Muscle of leg (tissue), 11 donors: ENCODE measurements around the gene FAM107B. TPM values are rescaled to one million over a fixed set of nuclear protein-coding genes. Genes with fewer than 3 reads are reported as not detected.
A peak's percentile ranks its signal among the peaks of the same experiment; 100 is the strongest.
"Not testable (repeated sequence)": the region's sequence is repeated elsewhere in the genome, so short reads cannot be mapped to it uniquely, and the experiment has no call there.

Experiments used
- DNase-seq: peaks from one replicate; pipeline ENCODE4 v3.0.0; 2013
- H3K27ac ChIP-seq: one replicate; pipeline ENCODE4 v1.5.1; 2013; ENCODE audit warnings: mild to moderate bottlenecking, low read length, control low read depth
- H3K27me3 ChIP-seq: one replicate; pipeline ENCODE4 v1.6.1; 2013; ENCODE audit warnings: low read length; ENCODE audit not compliant: control insufficient read depth, insufficient read depth
- H3K36me3 ChIP-seq: one replicate; pipeline ENCODE4 v1.6.1; 2013; ENCODE audit warnings: low read length; ENCODE audit not compliant: control insufficient read depth, insufficient read depth
- H3K4me1 ChIP-seq: one replicate; pipeline ENCODE4 v1.6.1; 2013; ENCODE audit warnings: low read length; ENCODE audit not compliant: control insufficient read depth, insufficient read depth
- H3K4me3 ChIP-seq: one replicate; pipeline ENCODE4 v1.5.1; 2013; ENCODE audit warnings: low read length, control low read depth
- H3K9me3 ChIP-seq: replicated peaks from 2 replicates; pipeline ENCODE4 v1.6.1; 2013; ENCODE audit warnings: low read depth, low read length; ENCODE audit not compliant: control insufficient read depth
- WGBS: methylation state at CpG from one replicate; pipeline ENCODE4 v1.1.5; 2013; ENCODE audit warnings: missing lambda C conversion rate; ENCODE audit not compliant: insufficient coverage; 5-methylcytosine and 5-hydroxymethylcytosine counted together
- polyA plus RNA-seq, 8 donors: library from polyadenylated mRNA; unstranded; fragments of 120-200 nt; gene quantifications; one replicate each; pipeline versions ENCODE4 v1.2.1 to v1.2.3, GENCODE V29; 2013; ENCODE audit warnings: inconsistent platforms in 1 of 8, low replicate concordance in 1 of 8; ENCODE audit not compliant: insufficient read length in 8 of 8, insufficient read depth in 1 of 8
- total RNA-seq: library from RNA; stranded (reverse); fragments of 120-200 nt; gene quantifications from one replicate; pipeline ENCODE4 v1.2.4, GENCODE V29; 2013

FAM107B gene
- total and polyA plus RNA-seq, 9 donors, result 13.5 to 32.4 (median 18.7) TPM

- peak; percentile 17 for DNase-seq
- WGBS, result 38% methylated on average over 5 of the region's 6 CpGs
Measured at GRCh38 chr10:14698111-14698828, 76.4 kb downstream of the FAM107B start.

DNA sequence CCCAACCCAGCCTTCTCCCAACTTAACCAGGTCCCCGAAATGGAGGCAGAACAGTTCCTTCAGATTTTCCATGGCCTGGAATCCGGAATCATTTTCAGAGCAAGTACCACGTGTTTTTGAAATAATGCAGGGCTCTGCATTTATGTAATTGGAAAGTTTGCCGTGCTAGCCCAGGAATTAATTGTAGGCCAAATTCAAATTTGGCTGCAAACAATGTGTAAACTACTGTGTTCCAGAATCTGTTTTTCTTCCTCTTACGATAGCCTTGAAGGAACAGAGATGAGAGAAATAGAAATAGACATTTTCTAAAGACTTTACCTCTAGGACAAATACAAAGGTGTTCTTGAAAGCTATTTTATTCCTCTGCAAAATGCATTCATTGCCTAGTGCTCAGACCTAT is 77.4 kb downstream of the FAM107B start:
- Histone ChIP-seq H3K27me3 (no peaks in the 10 kb centered on the region), H3K4me3 (no peak overlapping the region), H3K9me3 (no peaks in the 10 kb centered on the region), H3K27ac (no peak overlapping the region), H3K36me3 (no peaks in the 10 kb centered on the region), H3K4me1 (peaks cover 2% of the 10 kb centered on the region)
- 75% methylated on average over 4 of the region's 5 CpGs for WGBS
- DNase-seq, result peak; percentile 36

More at GRCh38 chr10:14698111-14698828, 76.4 kb downstream of the FAM107B start:
- H3K4me1 ChIP-seq, result peaks cover 2% of the 10 kb centered on the region
- no peak overlapping the region for H3K27ac ChIP-seq
- H3K36me3 ChIP-seq, result no peaks in the 10 kb centered on the region
- no peaks in the 10 kb centered on the region for H3K9me3 ChIP-seq
- H3K4me3 ChIP-seq, result no peak overlapping the region
- no peaks in the 10 kb centered on the region for H3K27me3 ChIP-seq

DNA sequence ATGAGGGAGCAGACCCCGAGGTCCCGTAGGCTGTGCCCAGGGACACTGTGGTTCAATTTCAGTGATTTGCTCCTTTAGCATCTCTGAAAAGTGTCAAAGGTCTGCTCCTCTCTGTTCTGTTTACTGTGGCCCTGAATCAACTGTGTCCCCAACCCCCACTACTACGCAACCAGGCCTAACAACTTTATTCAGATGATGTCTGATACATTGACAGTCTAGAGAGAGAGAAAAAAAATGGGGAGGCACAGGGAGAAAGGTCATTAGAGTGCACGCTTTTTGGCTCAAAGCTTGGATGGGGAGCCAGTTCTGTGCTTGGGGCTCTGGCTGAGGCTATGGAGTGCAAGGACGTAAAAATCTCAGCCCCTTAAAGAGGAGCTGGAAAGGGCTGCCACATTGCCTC is 77.9 kb downstream of the FAM107B start:
- WGBS, result 70% methylated on average over 2 of the region's 5 CpGs
- no peaks in the 10 kb centered on the region for H3K9me3 ChIP-seq
- H3K36me3 ChIP-seq, result no peaks in the 10 kb centered on the region
- peaks cover 2% of the 10 kb centered on the region for H3K4me1 ChIP-seq
- no peak for DNase-seq
- no peaks in the 10 kb centered on the region for H3K27me3 ChIP-seq
- H3K4me3 ChIP-seq, result no peak overlapping the region
- no peak overlapping the region for H3K27ac ChIP-seq

DNA sequence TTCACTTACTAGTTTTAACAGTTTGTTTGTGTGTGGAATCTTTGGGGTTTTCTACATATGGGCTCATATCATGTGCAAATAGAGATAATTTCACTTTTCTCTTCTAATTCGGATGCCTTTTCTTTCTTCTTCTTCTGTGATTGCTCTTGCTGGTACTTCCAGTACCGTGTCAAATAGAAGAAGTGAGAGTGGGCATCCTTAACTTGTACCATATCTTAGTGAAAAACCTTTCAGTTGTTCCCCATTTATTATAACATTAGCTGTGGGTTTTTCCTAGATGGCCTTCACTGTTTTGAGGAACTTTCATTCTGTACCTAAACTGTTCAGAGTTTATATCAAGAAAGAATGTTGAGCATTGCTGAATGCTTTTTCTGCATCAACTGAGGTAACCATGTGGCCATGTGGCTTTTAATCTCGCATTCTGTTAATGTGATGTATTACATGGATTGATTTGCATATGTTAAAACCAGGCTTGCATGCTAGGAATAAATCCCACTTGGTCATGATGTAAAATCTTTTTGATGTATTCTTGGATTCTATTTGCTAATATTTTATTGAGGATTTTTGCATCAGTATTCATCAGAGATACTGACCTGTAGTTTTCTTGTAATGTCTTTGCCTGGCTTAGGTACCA is 78.7 kb downstream of the FAM107B start:
- Histone ChIP-seq H3K27ac (no peak overlapping the region), H3K27me3 (no peaks in the 10 kb centered on the region), H3K4me3 (no peak overlapping the region), H3K4me1 (peaks cover 2% of the 10 kb centered on the region), H3K9me3 (no peaks in the 10 kb centered on the region), H3K36me3 (no peaks in the 10 kb centered on the region)
- DNase-seq, result no peak
- no CpG with 5 or more reads among the region's 3 CpGs for WGBS

DNA sequence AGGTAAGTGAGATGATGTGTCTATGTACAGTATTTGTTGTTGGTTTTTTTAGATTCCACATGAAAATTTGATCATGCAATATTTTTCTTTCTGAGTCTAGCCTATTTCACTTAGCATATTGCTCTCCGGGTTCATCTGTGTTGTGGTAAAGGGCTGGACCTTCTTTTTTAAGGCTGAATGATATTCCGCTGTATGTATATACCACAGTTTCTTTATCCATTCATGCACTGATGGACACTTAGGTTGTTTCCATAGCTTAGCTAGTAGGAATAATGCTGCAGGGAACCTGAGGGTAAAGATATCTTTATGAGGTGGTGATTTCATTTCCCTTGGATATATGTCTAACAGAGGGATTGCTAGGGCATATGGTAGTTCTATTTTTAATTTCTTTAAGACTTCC is 80.8 kb downstream of the FAM107B start:
- WGBS, result no CpG with 5 or more reads among the region's 2 CpGs
- no peak for DNase-seq

DNA sequence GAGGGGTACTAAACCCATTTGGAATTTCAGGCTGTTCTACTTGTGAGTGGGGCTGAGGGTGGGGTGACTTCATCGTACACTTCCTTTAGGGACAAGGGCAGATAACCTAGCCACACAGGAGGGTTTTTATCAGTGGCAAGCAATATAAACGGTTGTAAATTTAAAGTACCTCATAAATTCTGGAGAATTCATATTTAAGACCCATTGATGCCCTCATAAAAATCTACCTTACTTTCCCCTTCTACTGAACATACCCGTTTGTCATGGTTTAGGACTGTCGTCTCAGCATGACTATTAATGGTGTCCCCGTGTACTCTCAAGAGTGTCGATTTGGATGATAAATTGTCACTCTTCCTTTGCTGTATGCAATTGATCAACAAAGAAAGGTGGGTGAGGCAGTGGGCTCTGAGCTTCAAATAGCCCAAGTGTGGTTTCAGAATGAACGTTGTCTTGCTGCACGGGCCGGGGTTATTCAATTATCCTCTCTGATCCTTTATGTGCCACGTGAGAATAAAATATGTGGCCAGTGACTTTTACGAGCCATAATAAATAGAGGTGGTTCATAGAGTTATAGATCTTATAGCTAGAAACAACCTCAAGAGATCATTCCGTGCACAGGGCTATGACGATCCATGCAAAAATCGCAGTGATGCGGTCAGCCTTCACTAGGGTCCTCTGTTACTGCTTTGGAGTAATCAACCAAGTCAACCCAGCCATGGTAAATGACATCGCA is 82.2 kb downstream of the FAM107B start:
- no peaks in the 10 kb centered on the region for H3K4me1 ChIP-seq
- H3K9me3 ChIP-seq, result no peaks in the 10 kb centered on the region
- WGBS, result 60% methylated on average over 4 of the region's 16 CpGs
- H3K27ac ChIP-seq, result no peak overlapping the region
- peaks cover 2% of the 10 kb centered on the region for H3K27me3 ChIP-seq
- H3K4me3 ChIP-seq, result no peak overlapping the region
- no peak for DNase-seq
- H3K36me3 ChIP-seq, result no peaks in the 10 kb centered on the region

More for the DNA sequence above, 80.8 kb downstream of the FAM107B start:
- H3K4me1 ChIP-seq, result no peaks in the 10 kb centered on the region
- no peak overlapping the region for H3K27ac ChIP-seq
- H3K4me3 ChIP-seq, result no peak overlapping the region
- H3K36me3 ChIP-seq, result no peaks in the 10 kb centered on the region
- no peaks in the 10 kb centered on the region for H3K9me3 ChIP-seq
- peaks cover 2% of the 10 kb centered on the region for H3K27me3 ChIP-seq

DNA sequence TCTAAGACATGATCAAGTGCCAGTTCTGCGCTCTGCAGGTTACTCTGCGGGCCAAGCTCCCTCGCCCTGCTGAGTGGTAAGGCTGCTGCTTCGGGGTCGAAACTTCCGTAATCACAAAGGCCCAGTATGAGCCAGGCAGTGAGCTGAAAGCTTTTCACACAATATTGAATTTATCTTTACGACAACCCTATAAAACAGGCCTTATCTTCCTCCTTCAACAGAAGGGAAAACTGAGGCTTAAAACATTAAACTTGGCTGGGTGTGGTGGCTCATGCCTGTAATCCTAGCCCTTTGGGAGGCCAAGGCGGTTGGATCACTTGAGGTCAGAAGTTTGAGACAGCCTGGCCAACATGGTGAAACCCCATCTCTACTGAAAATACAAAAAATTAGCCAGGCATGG is 83.3 kb downstream of the FAM107B start:
- no peak overlapping the region for H3K4me3 ChIP-seq
- DNase-seq, result no peak
- 92% methylated on average over 5 of the region's 8 CpGs for WGBS
- peaks cover 2% of the 10 kb centered on the region for H3K27me3 ChIP-seq
- H3K27ac ChIP-seq, result no peak overlapping the region
- no peaks in the 10 kb centered on the region for H3K9me3 ChIP-seq
- no peaks in the 10 kb centered on the region for H3K4me1 ChIP-seq
- no peaks in the 10 kb centered on the region for H3K36me3 ChIP-seq

DNA sequence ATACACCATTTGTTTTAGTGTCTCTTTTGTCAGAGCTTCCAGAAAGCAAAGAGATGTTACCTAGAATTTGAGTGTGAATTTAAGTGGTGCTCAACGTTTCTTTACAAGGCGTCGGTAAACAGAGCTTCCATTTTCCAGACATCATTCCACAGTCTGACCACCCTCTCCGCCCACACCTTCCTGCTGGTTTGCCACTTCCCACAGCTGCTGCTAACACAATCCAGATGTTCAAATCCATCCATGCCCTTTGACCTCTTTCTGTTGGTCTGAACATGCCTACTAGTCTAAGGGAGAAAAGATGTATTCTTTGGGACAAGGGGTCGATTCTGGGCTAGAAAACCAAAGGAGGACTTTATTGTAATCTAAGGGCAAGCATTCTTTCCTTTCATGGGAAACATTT is 86.1 kb downstream of the FAM107B start:
- Histone ChIP-seq H3K4me1 (no peaks in the 10 kb centered on the region), H3K36me3 (no peaks in the 10 kb centered on the region), H3K27ac (no peak overlapping the region), H3K9me3 (no peaks in the 10 kb centered on the region), H3K4me3 (no peak overlapping the region), H3K27me3 (peaks cover 2% of the 10 kb centered on the region)
- WGBS, result 23% methylated on average over 3 of the region's 5 CpGs
- DNase-seq, result no peak

GRCh38 chr10:14688189-14688588 is 86.5 kb downstream of the FAM107B start:
- DNase-seq, H3K27me3 ChIP-seq, H3K4me1 ChIP-seq, H3K9me3 ChIP-seq, H3K27ac ChIP-seq, H3K36me3 ChIP-seq, H3K4me3 ChIP-seq: not testable (repeated sequence)
- WGBS, result 95% methylated on average over 3 of the region's 7 CpGs

- DNase-seq, result no peak
- peaks cover 2% of the 10 kb centered on the region for H3K27me3 ChIP-seq
- no CpG with 5 or more reads among the region's 1 CpG for WGBS
- no peak overlapping the region for H3K4me3 ChIP-seq
- H3K27ac ChIP-seq, result no peak overlapping the region
- no peaks in the 10 kb centered on the region for H3K9me3 ChIP-seq
- H3K4me1 ChIP-seq, result no peaks in the 10 kb centered on the region
- no peaks in the 10 kb centered on the region for H3K36me3 ChIP-seq
Measured at GRCh38 chr10:14687340-14687739, 87.4 kb downstream of the FAM107B start.
